Karpas-422 (cell line): ENCODE data around the gene VSTM4. TPM values are rescaled to one million over a fixed set of nuclear protein-coding genes. Genes with fewer than 3 reads are reported as not detected.

Experiments used
- DNase-seq: peaks from one replicate; pipeline ENCODE4 v3.0.0-alpha.2; 2015
- H2AFZ ChIP-seq: fragments of 200-600 bp; sonication (generic); 2 replicates; pipeline ENCODE4 v1.6.1; 2014; ENCODE audit warnings: antibody characterized with exemption, low read length, mixed read lengths
- H3K27ac ChIP-seq: fragments of 200-600 bp; sonication (generic); 2 replicates; pipeline ENCODE4 v1.5.1; 2014; ENCODE audit warnings: mild to moderate bottlenecking, low read length, moderate library complexity
- H3K27me3 ChIP-seq: fragments of 200-600 bp; sonication (generic); 2 replicates; pipeline ENCODE4 v1.6.1; 2014; ENCODE audit warnings: low read length, mixed read lengths
- H3K36me3 ChIP-seq: fragments of 200-600 bp; sonication (generic); 2 replicates; pipeline ENCODE4 v1.6.1; 2014; ENCODE audit warnings: low read length, mixed read lengths; ENCODE audit not compliant: insufficient read depth
- H3K4me1 ChIP-seq: fragments of 200-600 bp; sonication (generic); 2 replicates; pipeline ENCODE4 v1.6.1; 2014; ENCODE audit warnings: mild to moderate bottlenecking, low read length, mixed read lengths
- H3K4me2 ChIP-seq: fragments of 200-600 bp; sonication (generic); 2 replicates; pipeline ENCODE4 v1.6.1; 2014; ENCODE audit warnings: low read length, low read depth, mild to moderate bottlenecking; ENCODE audit not compliant: poor library complexity, severe bottlenecking
- H3K4me3 ChIP-seq: fragments of 200-600 bp; sonication (generic); 2 replicates; pipeline ENCODE4 v1.5.1; 2014; ENCODE audit warnings: mild to moderate bottlenecking, antibody characterized with exemption, low read length, mixed read lengths
- H3K79me2 ChIP-seq: fragments of 200-600 bp; sonication (generic); 2 replicates; pipeline ENCODE4 v1.6.1; 2014; ENCODE audit warnings: mild to moderate bottlenecking, low read length, mixed read lengths
- H3K9ac ChIP-seq: fragments of 200-600 bp; sonication (generic); 2 replicates; pipeline ENCODE4 v1.6.0; 2014; ENCODE audit warnings: low read length
- H3K9me2 ChIP-seq: fragments of 200-600 bp; sonication (generic), shearing (Covaris generic); replicated peaks from 2 replicates; pipeline ENCODE4 v1.6.0; 2014; ENCODE audit warnings: mild to moderate bottlenecking, low read length, moderate library complexity; ENCODE audit not compliant: insufficient read depth
- H3K9me3 ChIP-seq: fragments of 300-700, 200-600 bp; sonication (generic); 2 replicates; pipeline ENCODE4 v1.6.1; 2014; ENCODE audit warnings: low read length, mixed read lengths
- H4K20me1 ChIP-seq: fragments of 200-600 bp; sonication (generic); 2 replicates; pipeline ENCODE4 v1.6.1; 2014; ENCODE audit warnings: mild to moderate bottlenecking, antibody characterized with exemption, low read length, low read depth; ENCODE audit not compliant: insufficient read depth
- total RNA-seq: library from RNA; depleted of rRNA; stranded (reverse); fragments of >200 nt; shearing (Covaris generic); gene quantifications from 2 replicates; pipeline ENCODE4 v1.2.3, GENCODE V29; 2014; ENCODE audit warnings: low replicate concordance

VSTM4 gene
- total RNA-seq, 1 experiment from 2014 or later = not detected

GRCh38 chr10:49151025-49151445 lies 35.7 kb upstream of the VSTM4 start:
- no peak for DNase-seq
- H3K27ac ChIP-seq = no peak overlapping the region
- no peak overlapping the region for H3K4me3 ChIP-seq
- no peaks in the 10 kb centered on the region for H3K79me2 ChIP-seq
- H2AFZ ChIP-seq = no peak overlapping the region
- H4K20me1 ChIP-seq = no peaks in the 10 kb centered on the region
- no peak overlapping the region for H3K4me2 ChIP-seq
- H3K9me3 ChIP-seq = no peaks in the 10 kb centered on the region
- H3K4me1 ChIP-seq = peaks cover 4% of the 10 kb centered on the region
- H3K36me3 ChIP-seq = no peaks in the 10 kb centered on the region
- H3K27me3 ChIP-seq = no peaks in the 10 kb centered on the region
- no peaks in the 10 kb centered on the region for H3K9me2 ChIP-seq
- no peak overlapping the region for H3K9ac ChIP-seq

- Histone ChIP-seq H3K79me2 (no peaks in the 10 kb centered on the region), H3K27ac (no peak overlapping the region), H3K4me3 (no peak overlapping the region), H3K4me1 (peaks cover 4% of the 10 kb centered on the region), H2AFZ (no peak overlapping the region), H3K9ac (no peak overlapping the region), H3K9me2 (no peaks in the 10 kb centered on the region), H3K9me3 (no peaks in the 10 kb centered on the region), H3K36me3 (no peaks in the 10 kb centered on the region), H3K27me3 (no peaks in the 10 kb centered on the region), H4K20me1 (no peaks in the 10 kb centered on the region), H3K4me2 (no peak overlapping the region)
- no peak for DNase-seq
Measured at GRCh38 chr10:49150426-49150825, 35.1 kb upstream of the VSTM4 start.

GRCh38 chr10:49149881-49150280 lies 34.6 kb upstream of the VSTM4 start:
- H3K4me3 ChIP-seq = no peak overlapping the region
- H2AFZ ChIP-seq = no peak overlapping the region
- no peak overlapping the region for H3K27ac ChIP-seq
- H3K9ac ChIP-seq = no peak overlapping the region
- no peaks in the 10 kb centered on the region for H3K27me3 ChIP-seq
- no peaks in the 10 kb centered on the region for H3K9me2 ChIP-seq
- H3K9me3 ChIP-seq = no peaks in the 10 kb centered on the region
- no peaks in the 10 kb centered on the region for H3K79me2 ChIP-seq
- no peaks in the 10 kb centered on the region for H4K20me1 ChIP-seq
- no peak for DNase-seq
- H3K4me1 ChIP-seq = peaks cover 4% of the 10 kb centered on the region
- no peak overlapping the region for H3K4me2 ChIP-seq
- H3K36me3 ChIP-seq = no peaks in the 10 kb centered on the region

DNA sequence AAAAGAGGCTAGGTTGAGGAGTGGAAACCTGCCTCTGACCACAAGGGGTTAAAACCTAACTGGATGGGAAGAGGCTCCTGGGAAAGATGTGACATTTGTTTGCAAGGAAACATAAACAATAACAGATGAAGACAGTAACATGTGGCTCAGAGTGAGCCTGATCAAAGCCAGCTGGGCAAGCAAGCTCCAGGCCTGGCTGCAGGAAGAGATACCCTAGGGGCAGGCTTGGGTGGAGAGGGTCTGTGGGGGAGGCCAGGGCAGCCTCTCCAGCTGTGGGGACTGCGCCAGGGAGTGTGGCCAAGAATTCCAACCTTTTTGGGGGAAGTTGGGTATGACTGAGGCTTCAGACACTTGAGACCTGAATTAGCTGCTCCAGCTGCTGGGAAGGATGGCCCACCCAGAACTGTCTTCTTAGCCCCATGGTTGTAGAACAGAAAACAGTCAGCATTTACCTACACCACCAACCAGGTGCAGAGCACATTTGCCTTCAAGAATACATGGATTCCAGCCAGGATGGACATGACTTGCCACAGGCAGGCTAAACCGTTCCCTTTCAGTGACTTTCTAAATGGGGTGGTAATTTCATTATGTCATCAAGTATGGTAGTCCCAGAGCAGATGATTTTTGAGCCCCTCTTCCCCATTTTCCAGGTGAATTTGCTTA lies 28.9 kb upstream of the VSTM4 start:
- Histone ChIP-seq H3K4me1 (no peaks in the 10 kb centered on the region), H3K9me3 (no peaks in the 10 kb centered on the region), H3K27ac (no peak overlapping the region), H3K9ac (no peak overlapping the region), H3K4me3 (no peak overlapping the region), H4K20me1 (no peaks in the 10 kb centered on the region), H3K79me2 (no peaks in the 10 kb centered on the region), H3K27me3 (no peaks in the 10 kb centered on the region), H3K9me2 (no peaks in the 10 kb centered on the region), H3K4me2 (no peak overlapping the region), H3K36me3 (no peaks in the 10 kb centered on the region), H2AFZ (no peak overlapping the region)
- DNase-seq = no peak

GRCh38 chr10:49143249-49143648 lies 27.9 kb upstream of the VSTM4 start:
- Histone ChIP-seq H3K9me3 (no peaks in the 10 kb centered on the region), H3K4me3 (no peak overlapping the region), H3K4me1 (no peaks in the 10 kb centered on the region), H3K27me3 (no peaks in the 10 kb centered on the region), H3K36me3 (no peaks in the 10 kb centered on the region), H3K9ac (no peak overlapping the region), H2AFZ (no peak overlapping the region), H3K79me2 (no peaks in the 10 kb centered on the region), H3K27ac (no peak overlapping the region), H4K20me1 (no peaks in the 10 kb centered on the region), H3K9me2 (no peaks in the 10 kb centered on the region), H3K4me2 (no peak overlapping the region)
- no peak for DNase-seq

DNA sequence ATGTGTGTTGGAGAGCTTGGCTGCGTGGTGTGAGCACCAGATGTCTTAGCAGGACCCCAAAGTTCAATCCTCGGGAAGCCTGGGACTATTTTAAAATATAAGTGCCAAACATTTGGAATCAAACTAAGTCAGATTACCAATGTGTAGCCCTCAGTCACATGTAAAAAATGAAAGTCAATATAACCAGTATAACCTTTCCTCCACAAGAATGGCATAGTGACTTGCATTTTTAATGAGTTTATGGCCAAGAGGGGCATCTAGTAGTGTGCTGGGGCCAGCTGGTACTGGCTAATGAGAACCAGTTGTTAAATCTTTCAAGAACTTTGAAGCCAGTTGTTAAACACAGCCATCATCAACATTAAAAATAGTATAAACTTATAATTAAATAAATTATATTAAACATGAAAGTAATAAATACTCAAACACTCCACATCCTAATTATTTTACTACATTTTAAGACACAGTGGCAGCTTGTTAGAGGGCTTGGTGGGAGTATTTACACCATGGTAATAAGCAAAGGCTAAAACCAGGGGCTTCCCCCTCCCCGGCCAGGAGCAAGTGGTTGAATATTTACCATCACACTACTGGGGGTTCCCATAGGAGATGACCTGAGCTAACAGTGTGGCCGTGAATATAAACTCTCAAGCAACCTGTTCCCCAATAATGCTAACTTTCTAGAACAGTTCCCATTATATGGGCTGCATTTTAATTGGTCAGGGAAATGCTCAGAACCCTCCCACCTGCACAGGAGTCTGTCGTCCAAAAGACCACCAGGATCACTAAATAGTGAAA lies 26.4 kb upstream of the VSTM4 start:
- Histone ChIP-seq H3K4me2 (no peak overlapping the region), H3K36me3 (no peaks in the 10 kb centered on the region), H3K4me3 (no peak overlapping the region)

DNA sequence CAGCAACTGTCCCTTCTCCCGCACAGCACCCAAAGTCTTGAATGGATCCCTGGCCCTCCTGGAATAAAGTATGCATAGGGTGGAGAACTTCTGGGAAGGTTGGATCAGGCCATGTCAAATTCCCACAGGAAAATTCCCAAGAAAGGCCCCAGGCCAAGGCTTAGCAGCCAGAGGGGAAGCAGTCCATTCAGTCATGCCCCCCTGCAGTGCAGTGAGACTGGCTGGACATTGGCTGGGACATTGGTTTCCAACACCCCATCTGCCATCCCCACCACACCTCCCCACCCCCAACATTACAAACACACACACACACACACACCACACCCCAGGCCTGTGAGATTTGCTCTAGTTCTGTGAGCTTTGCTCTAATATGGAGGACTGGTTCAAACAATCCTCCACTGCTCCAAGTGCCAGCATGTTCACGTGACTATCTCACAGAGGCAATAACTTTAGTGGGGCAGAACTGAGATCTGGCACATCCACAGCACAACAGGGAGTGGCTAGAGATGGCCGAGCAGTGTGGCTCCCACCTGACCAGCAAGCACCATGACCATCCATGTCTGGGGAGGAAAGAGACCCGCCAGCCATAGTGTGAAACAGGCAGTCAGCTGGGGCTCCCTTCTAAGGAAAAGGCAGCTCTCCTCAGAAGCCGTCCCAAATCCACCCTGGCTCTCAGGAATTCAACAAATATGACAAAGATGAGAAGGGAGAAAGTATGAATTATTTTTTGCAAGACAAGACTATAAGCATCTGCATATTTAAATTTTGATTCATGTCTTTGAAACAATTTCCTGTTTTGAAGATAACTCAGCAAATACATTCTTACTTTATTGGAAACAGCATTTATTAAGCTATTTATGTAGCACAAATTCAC lies 25.2 kb upstream of the VSTM4 start:
- H3K36me3 ChIP-seq = no peaks in the 10 kb centered on the region
- no peak overlapping the region for H3K4me2 ChIP-seq
- H3K79me2 ChIP-seq = no peaks in the 10 kb centered on the region
- H3K27ac ChIP-seq = no peak overlapping the region
- no peaks in the 10 kb centered on the region; the same call in 1 of the 2 replicates for H3K27me3 ChIP-seq
- H3K4me1 ChIP-seq = no peaks in the 10 kb centered on the region
- H3K9me3 ChIP-seq = no peaks in the 10 kb centered on the region
- no peaks in the 10 kb centered on the region for H3K9me2 ChIP-seq
- H4K20me1 ChIP-seq = no peaks in the 10 kb centered on the region
- no peak overlapping the region for H3K9ac ChIP-seq
- no peak for DNase-seq
- H3K4me3 ChIP-seq = no peak overlapping the region
- no peak overlapping the region for H2AFZ ChIP-seq

More for the DNA sequence above, 26.4 kb upstream of the VSTM4 start:
- H3K27me3 ChIP-seq = no peaks in the 10 kb centered on the region; the same call in 1 of the 2 replicates
- no peak overlapping the region for H2AFZ ChIP-seq
- H3K9ac ChIP-seq = no peak overlapping the region
- no peak overlapping the region for H3K27ac ChIP-seq
- no peaks in the 10 kb centered on the region for H4K20me1 ChIP-seq
- no peaks in the 10 kb centered on the region for H3K79me2 ChIP-seq
- no peaks in the 10 kb centered on the region for H3K4me1 ChIP-seq
- H3K9me2 ChIP-seq = no peaks in the 10 kb centered on the region
- no peak for DNase-seq
- no peaks in the 10 kb centered on the region for H3K9me3 ChIP-seq

DNA sequence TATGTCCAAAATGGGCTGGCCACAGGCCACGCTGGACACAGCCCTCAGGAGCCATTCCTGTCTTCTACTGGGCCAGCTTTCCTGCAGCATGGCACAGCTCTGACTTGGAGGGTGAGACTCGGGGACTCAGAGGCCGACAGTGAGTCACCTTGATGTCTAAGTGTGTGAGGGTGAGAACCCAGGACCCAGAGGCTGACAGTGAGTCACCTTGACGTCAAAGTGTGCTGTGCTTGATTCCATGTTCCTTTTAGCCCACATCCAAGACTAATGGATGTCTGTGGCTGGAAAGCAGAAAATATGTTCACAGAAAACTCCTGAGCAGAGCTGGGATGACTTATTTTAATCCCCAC lies 24.5 kb upstream of the VSTM4 start:
- no peaks in the 10 kb centered on the region; the same call in 1 of the 2 replicates for H3K27me3 ChIP-seq
- H3K4me1 ChIP-seq = no peaks in the 10 kb centered on the region
- H3K27ac ChIP-seq = no peak overlapping the region
- no peaks in the 10 kb centered on the region for H3K36me3 ChIP-seq
- no peak overlapping the region for H3K4me2 ChIP-seq
- no peak overlapping the region for H3K9ac ChIP-seq
- H3K9me2 ChIP-seq = no peaks in the 10 kb centered on the region
- no peaks in the 10 kb centered on the region for H3K79me2 ChIP-seq
- no peaks in the 10 kb centered on the region for H4K20me1 ChIP-seq
- H3K4me3 ChIP-seq = no peak overlapping the region
- H3K9me3 ChIP-seq = no peaks in the 10 kb centered on the region
- no peak overlapping the region for H2AFZ ChIP-seq
- DNase-seq = no peak
